Peyer's patch (tissue), 4 donors: Measurements from ENCODE around the gene TLE7.

Experiments
- POLR2A ChIP-seq, 2 donors: fragments of 450-650 bp; IDR thresholded peaks; one replicate each; pipeline ENCODE4 v1.5.1; 2017; ENCODE audit warnings: antibody characterized with exemption in 2 of 2, mild to moderate bottlenecking in 2 of 2, moderate library complexity in 2 of 2
- TF ChIP-seq, protein P1 (sequence below), 6 experiments: fragments of 450-650 bp in 4 of 6; fragments of 200-600 bp in 2 of 6; sonication (generic) in 1 of 6; IDR thresholded peaks; one replicate each; pipeline ENCODE4 v1.5.1; 2017 to 2019; ENCODE audit warnings: antibody characterized with exemption in 6 of 6, mild to moderate bottlenecking in 3 of 6, moderate library complexity in 1 of 6

DNA sequence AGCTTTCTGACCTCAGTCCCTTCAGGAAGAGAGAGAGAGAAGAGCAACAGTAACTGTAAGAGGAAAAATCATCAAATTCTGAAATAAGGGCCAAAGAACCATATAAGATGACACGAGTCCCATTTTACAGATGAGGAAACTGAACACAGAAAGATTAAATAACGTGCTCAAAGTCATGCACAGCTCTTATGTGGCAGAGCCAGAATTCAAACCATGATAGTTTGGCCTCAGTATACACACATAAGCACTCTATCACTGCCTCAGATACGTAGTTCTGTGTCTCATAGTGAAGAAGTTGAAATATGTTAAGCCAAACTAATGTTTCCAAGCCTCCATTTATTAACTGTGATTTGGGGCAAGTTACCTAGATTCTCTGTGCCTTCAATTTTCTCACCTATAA, 49.2 kb upstream of the TLE7 start:
- TF ChIP-seq, protein P1, sequence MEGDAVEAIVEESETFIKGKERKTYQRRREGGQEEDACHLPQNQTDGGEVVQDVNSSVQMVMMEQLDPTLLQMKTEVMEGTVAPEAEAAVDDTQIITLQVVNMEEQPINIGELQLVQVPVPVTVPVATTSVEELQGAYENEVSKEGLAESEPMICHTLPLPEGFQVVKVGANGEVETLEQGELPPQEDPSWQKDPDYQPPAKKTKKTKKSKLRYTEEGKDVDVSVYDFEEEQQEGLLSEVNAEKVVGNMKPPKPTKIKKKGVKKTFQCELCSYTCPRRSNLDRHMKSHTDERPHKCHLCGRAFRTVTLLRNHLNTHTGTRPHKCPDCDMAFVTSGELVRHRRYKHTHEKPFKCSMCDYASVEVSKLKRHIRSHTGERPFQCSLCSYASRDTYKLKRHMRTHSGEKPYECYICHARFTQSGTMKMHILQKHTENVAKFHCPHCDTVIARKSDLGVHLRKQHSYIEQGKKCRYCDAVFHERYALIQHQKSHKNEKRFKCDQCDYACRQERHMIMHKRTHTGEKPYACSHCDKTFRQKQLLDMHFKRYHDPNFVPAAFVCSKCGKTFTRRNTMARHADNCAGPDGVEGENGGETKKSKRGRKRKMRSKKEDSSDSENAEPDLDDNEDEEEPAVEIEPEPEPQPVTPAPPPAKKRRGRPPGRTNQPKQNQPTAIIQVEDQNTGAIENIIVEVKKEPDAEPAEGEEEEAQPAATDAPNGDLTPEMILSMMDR (IDR thresholded peaks at IDR 0.05), result no peak
- no peak for TF ChIP-seq POLR2A (IDR thresholded peaks at IDR 0.05)
